Ishikawa (cell line): ENCODE measurements around the gene PLEKHO2.

Experiments
- CEBPB ChIP-seq: IDR thresholded peaks from 2 replicates; pipeline ENCODE4 v1.6.1; 2012
- CREB1 ChIP-seq: IDR thresholded peaks from 2 replicates; pipeline ENCODE4 v1.6.1; 2012; ENCODE audit warnings: low read depth
- EGR1 ChIP-seq: IDR thresholded peaks from 2 replicates; pipeline ENCODE4 v1.6.1; 2012
- EP300 ChIP-seq: IDR thresholded peaks from 2 replicates; pipeline ENCODE4 v1.6.1; 2012; ENCODE audit warnings: borderline replicate concordance
- FOXM1 ChIP-seq: IDR thresholded peaks from 2 replicates; pipeline ENCODE4 v1.6.1; 2012; ENCODE audit warnings: low read depth, borderline replicate concordance
- MAX ChIP-seq: IDR thresholded peaks from 2 replicates; pipeline ENCODE4 v1.6.1; 2012
- NFIC ChIP-seq: IDR thresholded peaks from 2 replicates; pipeline ENCODE4 v1.6.1; 2012
- RAD21 ChIP-seq: IDR thresholded peaks from 2 replicates; pipeline ENCODE4 v1.6.1; 2012; ENCODE audit warnings: low read depth
- REST ChIP-seq: IDR thresholded peaks from 2 replicates; pipeline ENCODE4 v1.6.1; 2012; ENCODE audit warnings: low read depth, mild to moderate bottlenecking
- TAF1 ChIP-seq: IDR thresholded peaks from 2 replicates; pipeline ENCODE4 v1.6.1; 2012; ENCODE audit warnings: low read depth, mild to moderate bottlenecking
- TCF12 ChIP-seq: IDR thresholded peaks from 2 replicates; pipeline ENCODE4 v1.6.1; 2012; ENCODE audit warnings: low read depth
- TEAD4 ChIP-seq: IDR thresholded peaks from 2 replicates; pipeline ENCODE4 v1.6.1; 2012
- USF1 ChIP-seq: IDR thresholded peaks from 2 replicates; pipeline ENCODE4 v1.6.1; 2012
- YY1 ChIP-seq: IDR thresholded peaks from 2 replicates; pipeline ENCODE4 v1.6.1; 2012; ENCODE audit warnings: low read depth
- ZBTB7A ChIP-seq: IDR thresholded peaks from 2 replicates; pipeline ENCODE4 v1.6.1; 2012; ENCODE audit warnings: low read depth

The PLEKHO2 gene

GRCh38 chr15:64847016-64847415 lies 5.3 kb downstream of the PLEKHO2 start:
- no peak for TF ChIP-seq TEAD4
- TF ChIP-seq EP300, result no peak
- TF ChIP-seq CEBPB, result no peak
- TF ChIP-seq FOXM1, result no peak
- TF ChIP-seq ZBTB7A, result no peak
- no peak for TF ChIP-seq USF1
- no peak for TF ChIP-seq EGR1
- no peak for TF ChIP-seq NFIC
- TF ChIP-seq CREB1, result no peak
- no peak for TF ChIP-seq YY1
- TF ChIP-seq REST, result no peak
- TF ChIP-seq TCF12, result no peak
- TF ChIP-seq RAD21, result no peak
- TF ChIP-seq TAF1, result no peak
- TF ChIP-seq MAX, result no peak

- no peak for TF ChIP-seq REST
Observed at GRCh38 chr15:64847448-64847847, 5.7 kb downstream of the PLEKHO2 start.

- TF ChIP-seq TCF12, result no peak
- TF ChIP-seq USF1, result no peak
- no peak for TF ChIP-seq MAX
- no peak for TF ChIP-seq CREB1
- no peak for TF ChIP-seq RAD21
- TF ChIP-seq CEBPB, result no peak
- TF ChIP-seq TEAD4, result no peak
- no peak for TF ChIP-seq TAF1
- no peak for TF ChIP-seq ZBTB7A
- TF ChIP-seq NFIC, result no peak
- no peak for TF ChIP-seq EGR1
Observed at GRCh38 chr15:64847876-64848716, 6.4 kb downstream of the PLEKHO2 start.

- TF ChIP-seq EGR1 (no peak), TCF12 (no peak), NFIC (no peak), RAD21 (no peak), ZBTB7A (no peak), USF1 (no peak), MAX (no peak), TEAD4 (no peak), YY1 (no peak), CEBPB (no peak), CREB1 (no peak), REST (no peak), EP300 (no peak)
Observed at GRCh38 chr15:64850778-64851502, 9.2 kb downstream of the PLEKHO2 start.
